NCI-H82 treated with DMSO at 0.1 percent for 48 hours (cell line): ENCODE measurements around the gene LRRC3.

Source experiments
- DNase-seq: peaks from one replicate; lab custom pipeline; 2025; ENCODE audit not compliant: unreplicated experiment; lab: John Stamatoyannopoulos, UW

The LRRC3 gene

DNA sequence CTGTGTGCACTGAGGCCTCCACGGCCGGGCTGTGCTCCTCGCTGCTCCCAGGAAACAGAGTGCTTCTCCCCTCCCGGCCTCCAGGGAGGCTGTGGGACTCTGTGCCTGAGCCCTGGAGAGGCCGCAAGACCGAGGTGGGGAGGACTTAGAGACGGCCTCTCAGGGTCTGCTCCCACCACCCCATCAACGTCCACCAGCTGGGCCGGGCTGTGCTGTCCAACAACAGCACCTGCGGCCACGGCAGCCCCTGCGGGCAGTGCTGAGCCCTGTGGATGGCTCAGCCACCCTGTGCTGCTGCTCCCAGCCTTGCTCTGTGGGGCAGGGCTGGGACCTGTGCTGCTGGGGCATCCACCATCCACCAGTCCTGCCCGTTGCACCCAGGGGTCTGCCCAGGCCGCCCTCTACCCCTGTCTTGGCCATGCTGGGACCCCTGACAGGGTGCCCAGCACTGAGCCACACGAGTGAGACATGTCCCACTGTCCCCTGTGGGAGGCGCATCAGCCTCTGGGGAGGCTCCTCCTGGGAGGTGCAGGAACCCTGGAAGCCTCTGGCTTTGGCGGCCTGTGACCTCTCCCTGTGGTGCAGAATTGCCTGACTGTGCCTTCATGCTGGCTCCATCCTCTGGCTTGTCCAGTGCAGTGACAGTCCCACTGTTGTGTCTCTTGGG lies 31.2 kb upstream of the LRRC3 start:
- no peak for DNase-seq

DNA sequence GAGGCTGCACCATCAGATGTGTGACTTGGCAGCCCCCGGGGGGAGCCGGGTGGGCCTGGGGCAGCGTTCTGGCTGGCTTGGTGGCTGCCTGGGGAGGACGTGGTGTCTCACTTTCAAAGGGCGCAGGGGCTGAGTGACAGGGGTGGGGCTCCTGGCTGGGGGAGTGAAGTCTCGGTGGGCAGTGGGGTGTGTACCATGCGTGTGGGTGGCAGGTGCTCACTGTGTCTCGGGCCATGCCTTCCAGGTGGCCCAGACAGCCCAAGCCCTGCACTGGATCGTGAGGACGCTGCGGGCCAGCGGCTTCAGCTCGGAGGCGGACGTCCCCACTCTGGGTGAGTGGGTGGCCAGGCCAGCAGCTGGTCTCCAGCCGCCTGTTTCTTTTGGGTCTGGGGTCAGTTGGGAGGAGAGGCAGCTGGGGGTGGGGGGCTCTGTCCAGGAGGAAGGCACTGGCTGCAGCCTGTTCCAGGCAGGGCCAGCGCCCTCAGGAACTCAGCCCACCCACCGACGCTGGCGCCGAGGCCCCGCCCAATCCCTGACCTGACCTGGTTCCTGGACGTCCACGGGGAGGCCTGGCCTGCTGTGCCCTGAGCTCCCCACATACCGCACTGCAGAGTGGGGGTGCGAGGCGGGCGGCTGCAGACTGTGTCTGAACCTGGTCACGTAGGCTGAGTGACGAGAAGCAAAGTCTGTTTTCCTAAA lies 30.6 kb upstream of the LRRC3 start:
- DNase-seq, result no peak

DNA sequence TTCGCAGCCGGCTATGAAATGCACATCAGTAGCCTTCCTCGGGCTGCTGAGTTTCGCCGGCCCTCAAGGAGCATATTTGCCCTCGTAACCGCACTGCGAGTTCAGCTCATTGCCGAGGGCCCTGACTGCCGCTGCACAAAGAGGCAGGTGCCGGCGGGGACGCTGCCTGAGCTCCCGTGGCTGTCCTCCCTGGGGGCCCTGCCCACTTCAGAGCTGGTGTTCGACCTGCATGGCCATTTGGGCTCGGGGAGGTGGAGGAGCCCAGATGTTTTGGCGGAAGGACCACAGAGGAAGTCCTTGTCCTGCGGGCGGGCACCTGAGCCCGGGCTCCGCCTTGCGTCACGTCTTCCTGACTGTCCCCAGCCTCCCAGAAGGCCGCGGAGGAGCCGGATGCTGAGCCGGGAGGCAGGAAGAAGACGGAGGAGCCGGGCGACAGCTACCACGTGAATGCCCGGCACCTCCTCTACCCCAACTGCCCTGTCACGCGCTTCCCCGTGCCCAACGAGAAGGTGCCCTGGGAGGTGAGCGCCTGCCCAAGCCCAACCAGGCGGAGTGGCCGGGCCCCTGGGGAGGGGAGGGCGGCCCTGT lies 29.9 kb upstream of the LRRC3 start:
- no peak for DNase-seq

DNA sequence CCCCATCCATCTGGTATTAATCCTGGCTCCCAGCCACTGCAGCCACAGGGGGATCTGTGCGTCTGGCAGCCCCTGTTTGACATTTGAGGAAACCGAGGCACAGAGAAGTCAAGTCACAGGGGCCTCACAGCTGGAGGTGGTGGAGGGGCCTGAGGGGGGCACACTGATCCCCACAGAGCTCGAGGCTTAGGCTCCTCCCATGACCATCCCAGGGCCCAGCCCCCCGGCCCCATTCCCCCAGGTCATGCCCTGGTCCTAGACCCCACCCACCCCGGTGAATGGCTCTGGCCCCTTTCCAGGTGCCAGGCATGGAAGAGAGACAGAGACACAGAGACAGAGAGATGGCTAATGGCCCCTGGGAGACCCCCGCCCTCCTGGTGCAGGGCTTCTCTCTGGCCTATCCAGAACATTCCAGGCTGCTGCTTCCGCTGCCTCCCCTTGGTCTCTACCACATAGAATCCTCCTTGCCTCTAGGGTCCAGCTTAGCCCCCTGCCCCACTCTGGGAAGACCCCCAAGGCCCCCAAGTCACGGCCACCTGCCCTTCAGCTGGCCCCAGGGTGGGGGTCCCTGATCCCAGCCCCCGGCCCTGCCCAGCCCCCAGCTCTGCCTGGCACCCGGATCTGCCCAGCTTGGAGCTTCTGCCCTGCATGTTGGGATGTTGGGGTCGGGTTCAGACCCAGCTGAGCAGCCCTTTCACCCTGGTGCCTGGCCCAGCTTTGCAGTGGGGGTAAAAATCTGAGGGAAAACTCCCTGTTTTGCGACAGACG lies 29.2 kb upstream of the LRRC3 start:
- DNase-seq, result no peak

DNA sequence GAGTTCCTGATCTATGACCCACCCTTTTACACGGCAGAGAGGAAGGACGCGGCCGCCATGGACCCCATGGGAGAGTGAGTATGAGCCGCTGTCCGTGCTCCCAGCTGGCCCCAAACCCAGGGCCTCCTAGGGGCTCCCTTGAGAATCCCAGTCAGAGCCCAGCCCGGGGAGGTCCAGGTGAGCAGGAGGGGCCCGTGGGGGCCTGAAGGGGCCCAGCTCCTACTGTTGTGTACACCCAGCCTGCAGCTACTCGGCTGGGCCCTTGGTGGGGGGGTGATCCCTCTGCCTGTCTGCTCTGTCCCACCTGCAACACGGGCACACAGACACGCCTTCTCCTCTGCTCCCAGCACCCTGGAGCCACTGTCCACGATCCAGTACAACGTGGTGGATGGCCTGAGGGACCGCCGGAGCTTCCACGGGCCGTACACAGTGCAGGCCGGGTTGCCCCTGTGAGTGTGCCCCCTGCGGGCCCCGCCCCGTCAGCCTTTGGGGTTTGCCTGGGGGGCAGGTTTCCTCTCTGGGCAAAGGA lies 28.6 kb upstream of the LRRC3 start:
- no peak for DNase-seq

DNA sequence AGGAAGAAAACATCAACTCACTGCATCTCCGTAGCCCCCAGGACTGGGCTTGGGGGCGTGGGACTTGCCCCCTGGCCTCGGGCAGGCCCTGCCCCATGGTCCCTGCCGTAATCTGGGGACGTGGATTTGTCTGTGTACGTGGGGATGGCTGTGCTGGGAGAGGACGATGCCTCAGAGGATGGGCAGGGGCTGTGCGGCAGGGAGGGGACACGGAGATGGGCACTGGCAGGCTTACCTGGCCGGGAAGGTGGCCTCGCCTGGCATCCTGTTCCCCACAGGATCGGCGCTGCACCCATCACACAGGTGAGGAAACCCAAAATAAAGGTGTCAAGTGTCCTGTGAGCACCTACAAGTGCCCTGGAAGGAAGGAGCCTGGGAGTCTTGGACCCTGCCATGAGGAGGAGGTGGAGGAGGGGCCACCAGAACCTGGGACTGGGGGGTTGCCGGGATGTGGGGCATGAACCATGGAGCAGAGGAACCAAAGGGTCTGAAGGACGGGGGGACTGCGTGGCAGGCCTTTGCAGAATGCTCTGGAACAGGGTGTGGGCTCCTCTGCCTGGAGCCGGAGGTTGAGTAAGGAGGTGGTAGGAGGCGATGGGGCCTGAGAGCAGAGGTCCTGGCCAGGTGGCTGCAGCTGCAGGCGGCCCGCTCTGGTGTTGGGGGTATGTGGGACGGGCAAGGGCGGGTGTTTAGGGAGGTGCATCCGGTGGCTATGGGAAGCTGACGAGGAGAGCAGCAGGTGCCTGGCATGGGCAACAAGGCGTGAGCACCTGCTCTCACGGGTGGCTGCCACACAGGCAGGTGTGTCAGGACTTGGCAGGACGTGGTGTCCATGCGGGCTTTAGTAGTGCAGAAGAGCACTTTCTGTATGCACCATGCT lies 27.8 kb upstream of the LRRC3 start:
- DNase-seq, result no peak

DNA sequence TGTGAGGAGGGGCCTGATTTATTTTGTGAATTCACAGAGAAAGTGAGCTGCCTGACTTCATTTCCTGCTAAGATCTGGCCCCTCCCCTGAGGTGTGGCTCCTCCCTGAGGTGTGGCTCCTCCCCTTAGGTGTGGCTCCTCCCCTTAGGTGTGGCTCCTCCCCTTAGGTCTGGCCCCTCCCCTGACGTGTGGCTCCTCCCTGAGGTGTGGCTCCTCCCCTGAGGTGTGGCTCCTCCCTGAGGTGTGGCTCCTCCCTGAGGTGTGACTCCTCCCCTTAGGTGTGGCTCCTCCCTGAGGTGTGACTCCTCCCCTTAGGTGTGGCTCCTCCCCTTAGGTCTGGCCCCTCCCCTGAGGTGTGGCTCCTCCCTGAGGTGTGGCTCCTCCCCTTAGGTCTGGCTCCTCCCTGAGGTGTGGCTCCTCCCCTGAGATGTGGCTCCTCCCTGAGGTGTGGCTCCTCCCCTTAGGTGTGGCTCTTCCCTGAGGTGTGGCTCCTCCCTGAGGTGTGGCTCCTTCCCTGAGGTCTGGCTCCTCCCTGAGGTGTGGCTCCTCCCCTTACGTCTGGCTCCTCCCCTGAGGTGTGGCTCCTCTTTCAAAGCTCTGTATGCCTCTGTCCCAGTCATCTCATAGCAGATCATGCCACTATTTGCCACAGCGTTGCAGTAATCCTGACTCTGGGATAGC lies 26.9 kb upstream of the LRRC3 start:
- no peak for DNase-seq

DNA sequence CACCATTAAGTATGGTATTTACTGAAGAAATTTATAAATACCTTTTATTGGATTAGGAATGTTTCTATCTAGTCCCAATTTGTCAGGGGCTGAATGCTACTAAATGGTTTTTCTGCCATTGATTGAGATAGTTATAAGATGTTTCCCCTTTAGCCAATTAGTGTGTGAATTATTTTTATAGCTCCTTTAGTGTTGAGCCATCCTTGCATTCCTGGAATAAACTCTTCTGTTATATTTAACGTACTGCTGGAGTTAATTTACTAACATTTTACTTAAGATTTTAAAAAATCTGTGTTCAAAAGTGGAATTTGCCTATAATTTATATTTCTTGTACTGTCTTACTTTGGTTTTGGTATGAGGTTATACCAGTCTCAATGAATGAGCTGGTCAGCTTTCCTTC lies 25.4 kb upstream of the LRRC3 start:
- DNase-seq, result no peak

DNA sequence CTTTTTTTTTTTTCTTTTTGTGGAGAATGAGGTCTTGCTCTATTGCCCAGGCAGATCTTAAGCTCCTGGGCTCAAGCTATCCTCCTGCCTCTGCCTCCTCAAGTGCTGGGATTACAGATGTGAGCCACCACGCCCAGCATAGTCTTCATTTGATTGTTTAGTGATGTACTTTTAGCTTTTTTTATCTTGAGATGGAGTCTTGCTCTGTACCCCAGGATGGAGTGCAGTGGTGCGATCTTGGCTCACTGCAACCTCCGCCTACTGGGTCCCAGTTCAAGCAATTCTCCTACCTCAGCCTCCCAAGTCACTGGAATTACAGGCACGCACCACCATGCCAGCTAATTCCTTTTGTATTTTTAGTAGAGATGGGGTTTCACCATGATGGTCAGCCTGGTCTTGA lies 24.0 kb upstream of the LRRC3 start:
- DNase-seq, result no peak

DNA sequence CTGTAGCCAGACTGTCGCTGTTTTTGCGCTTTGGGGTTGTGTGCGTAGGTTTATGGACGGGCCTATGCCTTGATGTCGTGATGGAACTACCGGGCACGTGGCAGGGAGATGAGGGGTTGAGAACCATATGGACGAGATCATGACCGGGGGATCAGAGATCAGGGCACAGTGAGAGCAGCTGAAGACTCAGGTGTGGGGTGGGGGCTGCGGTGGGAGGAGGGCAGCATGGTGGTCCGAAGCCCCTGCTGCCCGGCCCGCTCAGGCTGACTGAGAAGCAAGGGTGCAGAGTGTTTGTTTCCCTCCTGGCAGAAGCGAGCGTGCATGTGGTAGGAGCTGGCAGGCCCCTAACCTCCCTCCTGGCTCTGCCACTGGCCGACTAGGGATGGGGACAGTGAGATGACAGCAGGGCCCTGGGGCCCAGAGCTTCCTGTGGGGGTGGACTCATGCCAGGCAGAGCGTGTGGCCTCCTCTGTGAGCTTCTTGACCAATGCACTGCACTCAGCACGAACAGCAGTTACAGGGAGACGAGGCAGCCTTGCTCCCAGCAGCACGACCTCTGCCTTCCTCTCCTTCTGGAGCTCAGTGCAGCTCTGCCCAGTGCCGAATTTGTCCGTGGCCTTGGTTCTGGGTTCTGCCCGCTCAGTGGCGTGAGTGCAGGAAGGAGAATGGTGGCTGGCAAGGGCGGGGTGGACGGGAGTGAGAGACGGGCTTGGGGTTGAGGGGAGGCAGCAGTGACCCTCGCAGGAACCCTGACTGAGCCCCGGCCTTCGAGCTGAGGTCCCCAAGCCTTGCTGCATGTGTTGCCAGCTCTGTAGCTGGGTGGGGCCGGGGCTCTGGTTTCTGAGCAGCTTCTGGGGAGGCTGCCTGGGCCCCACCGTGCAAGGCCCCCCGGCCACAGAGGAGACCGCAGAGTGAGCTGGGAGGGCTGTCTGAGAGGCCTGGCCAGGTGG lies 22.2 kb upstream of the LRRC3 start:
- no peak for DNase-seq

DNA sequence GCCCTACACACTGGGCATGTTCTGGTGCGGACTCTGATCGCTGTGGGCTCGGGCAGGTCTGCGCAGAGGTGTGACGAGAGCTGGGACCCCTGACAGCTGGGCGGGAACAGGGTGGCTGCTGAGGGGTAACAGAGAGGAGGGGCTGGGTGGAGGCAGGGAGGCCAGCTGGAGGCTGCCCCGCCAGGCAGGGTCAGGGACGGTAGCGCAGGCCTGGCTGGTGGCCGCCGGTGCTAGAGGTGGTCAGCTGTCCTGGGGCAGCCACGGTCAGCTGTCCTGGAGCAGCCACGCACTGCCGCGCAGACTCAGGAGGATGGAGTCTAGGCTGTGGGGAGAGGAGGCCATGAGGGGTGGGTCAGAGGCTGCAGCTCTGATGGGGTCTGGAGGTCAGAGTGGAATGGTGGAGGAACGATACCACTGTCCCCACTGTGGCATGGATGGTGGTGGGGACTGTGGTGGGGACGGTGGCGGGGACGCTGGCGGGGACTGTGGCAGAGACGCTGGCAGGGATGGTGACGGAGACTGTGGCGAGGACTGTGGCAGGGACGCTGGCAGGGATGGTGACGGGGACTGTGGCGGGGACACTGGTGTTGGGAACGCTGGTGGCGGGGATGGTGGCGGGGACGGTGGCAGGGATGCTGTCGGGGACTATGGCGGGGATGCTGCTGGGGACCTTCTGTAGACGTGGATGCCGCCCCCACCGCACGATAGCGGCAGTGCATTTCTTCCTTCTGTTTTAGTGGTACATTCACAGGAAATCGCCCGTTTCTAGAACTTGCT lies 21.3 kb upstream of the LRRC3 start:
- DNase-seq, result no peak

DNA sequence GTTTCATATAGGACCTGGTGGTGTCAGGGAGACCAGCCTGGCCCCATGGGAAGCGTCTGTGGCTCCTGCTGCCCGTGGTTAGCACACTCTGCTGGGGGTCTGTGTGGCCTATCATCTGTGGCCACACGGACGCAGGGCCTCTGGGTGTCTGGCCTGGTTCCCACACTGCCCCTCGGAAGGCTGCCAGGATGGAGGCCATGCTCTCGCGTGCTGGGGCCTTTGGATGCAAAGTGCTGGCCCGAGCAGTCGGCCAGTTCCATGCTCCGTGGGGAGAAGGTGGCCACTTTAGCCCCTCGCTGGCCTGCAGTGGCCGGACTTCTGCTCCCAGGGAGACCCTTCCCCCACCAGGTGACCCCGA lies 20.8 kb upstream of the LRRC3 start:
- DNase-seq, result no peak

DNA sequence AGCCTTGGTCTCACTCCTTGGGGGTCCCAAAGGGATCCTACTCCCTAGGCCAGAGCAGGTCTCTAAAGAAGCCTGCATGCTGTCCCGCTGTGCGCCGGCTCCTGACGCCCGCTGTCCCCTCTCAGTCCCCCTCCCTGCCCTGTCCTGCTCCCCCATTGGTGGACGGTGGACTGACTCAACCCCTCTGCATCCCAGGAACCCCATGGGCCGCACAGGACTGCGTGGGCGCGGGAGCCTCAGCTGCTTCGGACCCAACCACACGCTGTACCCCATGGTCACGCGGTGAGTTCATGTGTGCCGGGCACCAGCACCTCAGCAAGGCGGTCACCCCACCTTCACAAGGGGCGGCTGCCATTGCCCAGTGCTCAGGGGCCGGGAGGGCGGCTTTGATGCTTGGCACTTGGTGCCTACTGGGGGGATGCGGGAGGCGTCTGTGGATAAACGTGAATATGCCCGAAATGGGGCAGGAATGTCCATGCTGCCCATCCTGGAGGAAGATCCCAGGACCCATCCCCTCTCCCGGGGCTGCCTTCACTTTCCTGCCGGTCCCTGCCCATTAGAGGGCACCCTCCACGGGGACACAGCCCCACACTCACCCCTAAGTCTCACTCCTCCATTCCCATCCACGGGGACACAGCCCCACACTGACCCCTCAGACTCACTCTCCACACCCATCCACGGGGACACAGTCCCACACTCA lies 20.2 kb upstream of the LRRC3 start:
- no peak for DNase-seq

DNA sequence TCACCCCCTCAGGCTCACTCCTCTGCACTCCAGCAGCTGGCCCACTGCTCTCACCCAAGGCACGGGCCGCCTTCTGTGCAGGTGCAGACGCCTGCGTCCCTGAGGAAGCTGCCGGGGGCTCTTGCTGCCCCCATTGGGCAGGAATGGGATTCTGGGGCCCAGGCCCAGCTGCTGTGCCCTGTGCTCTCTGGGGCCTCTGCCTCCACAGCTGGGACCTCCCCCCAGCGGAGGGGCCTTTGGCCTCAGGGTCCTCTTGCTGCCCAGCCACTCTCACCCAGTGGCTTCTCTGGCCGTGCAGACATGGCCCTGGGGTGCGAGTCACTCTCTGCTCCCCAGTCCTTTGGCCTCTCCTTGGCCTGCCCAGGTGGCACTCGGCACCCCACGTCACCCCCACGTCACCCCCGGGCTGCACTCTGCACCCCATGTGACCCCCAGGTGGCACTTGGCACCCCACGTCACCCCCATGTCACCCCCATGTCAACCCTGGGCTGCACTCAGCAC lies 19.1 kb upstream of the LRRC3 start:
- no peak for DNase-seq

DNA sequence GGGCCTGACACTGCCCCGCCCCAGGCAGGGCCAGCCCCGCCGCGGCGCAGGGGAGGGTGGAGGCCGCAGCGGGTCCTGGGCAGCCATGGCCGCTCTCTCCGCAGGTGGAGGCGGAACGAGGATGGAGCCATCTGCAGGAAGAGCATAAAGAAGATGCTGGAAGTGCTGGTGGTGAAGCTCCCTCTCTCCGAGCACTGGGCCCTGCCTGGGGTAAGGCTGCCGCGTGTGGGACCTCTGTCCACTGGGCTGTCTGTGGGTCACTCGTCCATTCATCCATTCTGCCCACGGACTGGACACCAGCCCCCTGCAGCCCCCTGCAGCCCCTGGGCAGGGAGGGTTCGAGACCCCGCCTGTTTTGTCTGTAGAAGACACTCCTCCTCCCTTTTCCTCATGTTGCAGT lies 18.4 kb upstream of the LRRC3 start:
- no peak for DNase-seq

DNA sequence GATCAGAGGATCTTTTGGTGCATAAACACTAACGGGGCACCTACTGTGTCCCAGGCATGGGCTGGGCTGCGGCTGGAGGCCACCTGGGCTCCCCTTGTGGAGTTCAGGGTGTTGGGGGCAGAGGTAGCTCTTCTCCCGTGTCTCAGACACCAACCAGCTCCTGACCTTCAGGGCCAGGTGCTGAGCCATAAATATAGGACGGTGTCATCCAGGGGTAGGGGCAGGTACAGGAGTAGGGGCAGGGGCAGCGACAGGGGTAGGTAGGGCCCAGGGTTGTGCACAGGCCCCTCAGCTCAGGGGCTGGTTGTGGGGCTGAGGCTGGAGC lies 18.0 kb upstream of the LRRC3 start:
- DNase-seq, result no peak

DNA sequence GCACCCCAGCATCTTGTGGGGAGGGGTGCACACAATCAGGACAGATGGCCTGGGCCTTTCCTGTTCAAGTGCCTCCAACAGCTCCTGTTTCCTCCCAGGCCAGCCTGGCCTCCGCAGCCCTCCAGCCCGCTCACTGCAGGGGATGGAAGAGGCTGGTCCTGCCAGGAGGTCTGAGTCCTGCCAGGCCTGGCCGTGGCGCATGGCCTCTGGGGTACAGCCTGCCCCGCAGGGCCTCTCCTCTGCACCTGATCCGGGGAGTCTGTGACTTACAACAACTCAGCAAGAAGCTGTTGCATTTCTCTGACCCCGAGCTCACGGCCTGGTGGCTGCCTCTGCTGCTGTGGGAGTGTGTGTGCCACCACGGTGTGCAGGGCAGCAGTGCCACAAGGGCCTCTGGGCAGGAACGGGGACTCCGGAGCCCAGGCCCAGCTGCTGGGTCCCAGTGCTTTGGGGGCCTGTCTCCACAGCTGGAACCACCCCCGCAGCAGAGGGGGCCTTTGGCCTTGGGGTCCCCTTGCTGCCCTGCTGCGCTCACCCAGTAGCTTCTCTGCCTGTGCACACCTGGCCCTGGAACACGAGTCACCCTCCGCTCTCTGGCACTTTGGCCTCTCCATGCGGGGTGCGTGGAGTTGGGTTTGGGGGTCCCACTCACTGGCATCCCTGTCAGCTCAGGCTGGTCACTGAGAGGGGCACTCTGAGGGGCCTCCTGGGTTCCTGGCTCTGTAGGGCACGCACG lies 17.4 kb upstream of the LRRC3 start:
- DNase-seq, result no peak
